HepG2 (cell line): ENCODE results near the gene MRPL36. TPM values are rescaled to one million over a fixed set of nuclear protein-coding genes. Genes with fewer than 3 reads are reported as not detected.

Source experiments
- ARID2 ChIP-seq: sonication (generic); formaldehyde crosslinking; IDR thresholded peaks from 2 replicates; pipeline ENCODE4 v1.8.1; 2022; ENCODE audit warnings: mild to moderate bottlenecking, missing genetic modification reagents, borderline replicate concordance
- HNRNPLL ChIP-seq: fragments of 200-400 bp; formaldehyde crosslinking; IDR thresholded peaks from 2 replicates; pipeline ENCODE4 v1.6.1; 2017; ENCODE audit warnings: mild to moderate bottlenecking, low read depth, low read length; ENCODE audit not compliant: poor library complexity, severe bottlenecking
- KAT8 ChIP-seq: IDR thresholded peaks from 2 replicates; pipeline ENCODE4 v1.6.1; 2016; ENCODE audit warnings: missing genetic modification reagents, missing compliant biosample characterization
- NR2C2 ChIP-seq: sonication (generic); formaldehyde crosslinking; IDR thresholded peaks from 2 replicates; pipeline ENCODE4 v1.4.0; 2020; ENCODE audit warnings: missing genetic modification reagents, mild to moderate bottlenecking, moderate library complexity, borderline replicate concordance
- PCBP1 ChIP-seq: fragments of 200-400 bp; formaldehyde crosslinking; IDR thresholded peaks from 2 replicates; pipeline ENCODE4 v1.6.1; 2017; ENCODE audit warnings: mild to moderate bottlenecking, low read depth, low read length, borderline replicate concordance
- PHF8 ChIP-seq: sonication (generic); formaldehyde crosslinking; IDR thresholded peaks from 2 replicates; pipeline ENCODE4 v1.5.0; 2020; ENCODE audit warnings: missing genetic modification reagents
- YEATS4 ChIP-seq: sonication (generic); formaldehyde crosslinking; IDR thresholded peaks from 2 replicates; pipeline ENCODE4 v1.4.0; 2020; ENCODE audit warnings: missing genetic modification reagents, borderline replicate concordance
- YY1 ChIP-seq: IDR thresholded peaks from 2 replicates; pipeline ENCODE4 v1.6.1; 2011; ENCODE audit warnings: low read length, low read depth, moderate library complexity, mild to moderate bottlenecking; ENCODE audit not compliant: insufficient read depth, insufficient replicate concordance
- ZBTB8A ChIP-seq: sonication (generic); formaldehyde crosslinking; IDR thresholded peaks from 2 replicates; pipeline ENCODE4 v1.4.0; 2020; ENCODE audit warnings: mild to moderate bottlenecking, low read depth, missing genetic modification reagents, borderline replicate concordance
- ZC3H13 ChIP-seq: sonication (generic); formaldehyde crosslinking; IDR thresholded peaks from 2 replicates; pipeline ENCODE4 v1.8.1; 2023; ENCODE audit warnings: mild to moderate bottlenecking, missing genetic modification reagents, moderate library complexity
- ZNF232 ChIP-seq: sonication (generic); formaldehyde crosslinking; IDR thresholded peaks from 2 replicates; pipeline ENCODE4 v1.4.0; 2020; ENCODE audit warnings: missing genetic modification reagents, borderline replicate concordance
- ZNF235 ChIP-seq: sonication (generic); formaldehyde crosslinking; IDR thresholded peaks from 2 replicates; pipeline ENCODE4 v1.8.1; 2023; ENCODE audit warnings: mild to moderate bottlenecking, missing genetic modification reagents, borderline replicate concordance
- ZNF446 ChIP-seq: sonication (generic); formaldehyde crosslinking; IDR thresholded peaks from 2 replicates; pipeline ENCODE4 v1.5.0; 2020; ENCODE audit warnings: mild to moderate bottlenecking, missing genetic modification reagents
- ZNF850 ChIP-seq: sonication (generic); formaldehyde crosslinking; conservative IDR thresholded peaks from 2 replicates; pipeline ENCODE4 v1.9.0; 2021; ENCODE audit warnings: mild to moderate bottlenecking, missing genetic modification reagents
- ZNF879 ChIP-seq: sonication (generic); formaldehyde crosslinking; IDR thresholded peaks from 2 replicates; pipeline ENCODE4 v1.8.1; 2023; ENCODE audit warnings: missing genetic modification reagents
- ZSCAN21 ChIP-seq: sonication (generic); formaldehyde crosslinking; IDR thresholded peaks from 2 replicates; pipeline ENCODE4 v1.8.0; 2022; ENCODE audit warnings: mild to moderate bottlenecking, missing genetic modification reagents, moderate library complexity, borderline replicate concordance
- polyA plus RNA-seq, 8 experiments: library from polyadenylated mRNA; depleted of rRNA in 3 of 8; stranded (reverse) in 7 of 8; unstranded in 1 of 8; fragments of >200 nt; fragmentation: Illumina TruSeq in 4 of 8; extraction: Trizol in 4 of 8; gene quantifications; 2 replicates each; pipeline versions ENCODE4 v1.2.1 to v1.2.3, GENCODE V29; 2011 to 2016; ENCODE audit warnings: low read depth in 4 of 8, missing spikeins in 1 of 8, mixed read lengths in 1 of 8; ENCODE audit not compliant: insufficient read depth in 1 of 8
- total RNA-seq, 5 experiments: library from RNA; depleted of rRNA; stranded (reverse); fragments of >200 nt; fragmentation: Illumina TruSeq; extraction: Trizol; gene quantifications; 2 replicates each; pipeline ENCODE4 v1.2.3, GENCODE V29; 2016; ENCODE audit warnings: low read depth in 1 of 5
- TF ChIP-seq, protein P1 (sequence below): sonication (generic); formaldehyde crosslinking; IDR thresholded peaks from 2 replicates; pipeline ENCODE4 v1.8.1; 2022; ENCODE audit warnings: mild to moderate bottlenecking, missing genetic modification reagents
- TF ChIP-seq, protein P2 (sequence below): IDR thresholded peaks from 2 replicates; pipeline ENCODE4 v1.6.1; 2016; ENCODE audit warnings: missing genetic modification reagents, missing compliant biosample characterization
- TF ChIP-seq, protein P3 (sequence below): sonication (generic); formaldehyde crosslinking; IDR thresholded peaks from 2 replicates; pipeline ENCODE4 v1.4.0; 2020; ENCODE audit warnings: missing genetic modification reagents, low read depth, mild to moderate bottlenecking, borderline replicate concordance
- TF ChIP-seq, protein P4 (sequence below): IDR thresholded peaks from 2 replicates; pipeline ENCODE4 v1.6.1; 2012; ENCODE audit warnings: inconsistent platforms
- TF ChIP-seq, protein P5 (sequence below): IDR thresholded peaks from 2 replicates; pipeline ENCODE4 v1.6.1; 2018; ENCODE audit warnings: missing genetic modification reagents, mild to moderate bottlenecking, missing compliant biosample characterization
- TF ChIP-seq, protein P6 (sequence below): sonication (generic); formaldehyde crosslinking; IDR thresholded peaks from 2 replicates; pipeline ENCODE4 v1.5.0; 2020; ENCODE audit warnings: mild to moderate bottlenecking, missing genetic modification reagents, borderline replicate concordance

The MRPL36 gene
- total and polyA plus RNA-seq, 2 of the 13 experiments (the other 11 are each of a cell fraction or from before 2014, with no cell fraction given), result 71.3 to 113 TPM

DNA sequence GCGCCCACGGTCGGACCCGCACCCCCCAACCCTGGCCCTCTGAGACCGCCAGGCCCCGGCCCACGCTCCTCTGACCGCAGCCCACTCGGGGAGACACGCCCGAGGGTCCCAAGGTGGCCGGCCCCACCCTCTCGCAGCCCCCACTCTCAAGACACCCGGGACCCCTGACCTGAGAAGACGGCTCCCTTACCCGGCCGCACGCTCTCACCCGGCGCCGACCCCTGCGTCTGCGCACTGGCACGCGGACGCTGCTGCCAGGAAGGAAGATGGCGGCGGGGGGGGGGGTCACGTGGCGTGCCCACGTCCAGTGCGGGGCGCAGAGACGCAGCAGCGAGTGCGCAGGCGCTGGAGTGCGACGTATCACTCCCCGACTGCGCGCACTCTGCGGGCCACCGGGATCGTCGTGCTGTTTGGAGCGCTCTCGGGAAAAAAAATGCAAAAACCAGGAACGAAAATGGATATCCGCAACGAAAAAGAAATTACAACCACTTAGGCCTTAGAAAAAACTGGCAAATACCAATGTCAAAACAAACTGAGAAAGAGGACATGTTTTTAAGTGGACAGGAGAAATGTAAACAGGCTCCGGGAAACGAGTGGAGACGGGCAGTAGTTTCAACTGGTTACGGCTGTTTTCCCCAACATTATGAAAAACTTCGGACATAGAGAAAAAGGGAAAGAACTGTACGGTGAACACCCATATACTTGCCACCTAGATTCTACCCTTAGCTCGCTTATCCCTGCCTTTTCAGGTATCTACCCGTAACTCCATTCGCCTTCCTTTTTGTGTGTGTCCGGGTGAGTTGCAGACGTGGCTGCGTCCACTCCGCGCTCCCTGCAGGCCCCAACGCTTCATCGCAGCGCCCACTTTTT lies at the start of gene MRPL36 (continued):
- TF ChIP-seq, protein P1, sequence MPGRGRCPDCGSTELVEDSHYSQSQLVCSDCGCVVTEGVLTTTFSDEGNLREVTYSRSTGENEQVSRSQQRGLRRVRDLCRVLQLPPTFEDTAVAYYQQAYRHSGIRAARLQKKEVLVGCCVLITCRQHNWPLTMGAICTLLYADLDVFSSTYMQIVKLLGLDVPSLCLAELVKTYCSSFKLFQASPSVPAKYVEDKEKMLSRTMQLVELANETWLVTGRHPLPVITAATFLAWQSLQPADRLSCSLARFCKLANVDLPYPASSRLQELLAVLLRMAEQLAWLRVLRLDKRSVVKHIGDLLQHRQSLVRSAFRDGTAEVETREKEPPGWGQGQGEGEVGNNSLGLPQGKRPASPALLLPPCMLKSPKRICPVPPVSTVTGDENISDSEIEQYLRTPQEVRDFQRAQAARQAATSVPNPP (CRISPR knock-in tag), result peak; percentile 82; the same call in 1 of the 2 replicates
- no peak for TF ChIP-seq ZBTB8A
- peak; percentile 26 for TF ChIP-seq ZSCAN21
- no peak for TF ChIP-seq ZNF879 (CRISPR knock-in tag)
- TF ChIP-seq, protein P2, sequence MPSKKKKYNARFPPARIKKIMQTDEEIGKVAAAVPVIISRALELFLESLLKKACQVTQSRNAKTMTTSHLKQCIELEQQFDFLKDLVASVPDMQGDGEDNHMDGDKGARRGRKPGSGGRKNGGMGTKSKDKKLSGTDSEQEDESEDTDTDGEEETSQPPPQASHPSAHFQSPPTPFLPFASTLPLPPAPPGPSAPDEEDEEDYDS (CRISPR knock-in tag), result peak; percentile 48; the same call in 1 of the 2 replicates
- peak; percentile 35; the same call in 1 of the 2 replicates for TF ChIP-seq ZC3H13 (CRISPR knock-in tag)
- TF ChIP-seq, protein P3, sequence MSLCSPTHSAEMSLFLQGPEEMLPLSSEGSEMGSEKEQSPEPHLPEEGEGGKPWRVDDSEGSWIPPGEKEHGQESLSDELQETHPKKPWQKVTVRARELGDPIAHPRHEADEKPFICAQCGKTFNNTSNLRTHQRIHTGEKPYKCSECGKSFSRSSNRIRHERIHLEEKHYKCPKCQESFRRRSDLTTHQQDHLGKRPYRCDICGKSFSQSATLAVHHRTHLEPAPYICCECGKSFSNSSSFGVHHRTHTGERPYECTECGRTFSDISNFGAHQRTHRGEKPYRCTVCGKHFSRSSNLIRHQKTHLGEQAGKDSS, result peak; percentile 79; the same call in 1 of the 2 replicates
- TF ChIP-seq PCBP1, result no peak
- TF ChIP-seq, protein P4, sequence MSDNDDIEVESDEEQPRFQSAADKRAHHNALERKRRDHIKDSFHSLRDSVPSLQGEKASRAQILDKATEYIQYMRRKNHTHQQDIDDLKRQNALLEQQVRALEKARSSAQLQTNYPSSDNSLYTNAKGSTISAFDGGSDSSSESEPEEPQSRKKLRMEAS, result peak; percentile 89
- peak; percentile 83 for TF ChIP-seq KAT8 (CRISPR knock-in tag)
- 0 out of 2 replicates have a peak, but pooled peaks have one; percentile 15 for TF ChIP-seq ZNF235 (CRISPR knock-in tag)
- peak; percentile 41; the same call in 1 of the 2 replicates for TF ChIP-seq ZNF232
- TF ChIP-seq YY1, result peak; percentile 99
- peak; percentile 55 for TF ChIP-seq YEATS4 (CRISPR knock-in tag)
- TF ChIP-seq ZNF446, result peak; percentile 62; the same call in 1 of the 2 replicates
- no peak for TF ChIP-seq ZNF850 (CRISPR knock-in tag)
- TF ChIP-seq, protein P5, sequence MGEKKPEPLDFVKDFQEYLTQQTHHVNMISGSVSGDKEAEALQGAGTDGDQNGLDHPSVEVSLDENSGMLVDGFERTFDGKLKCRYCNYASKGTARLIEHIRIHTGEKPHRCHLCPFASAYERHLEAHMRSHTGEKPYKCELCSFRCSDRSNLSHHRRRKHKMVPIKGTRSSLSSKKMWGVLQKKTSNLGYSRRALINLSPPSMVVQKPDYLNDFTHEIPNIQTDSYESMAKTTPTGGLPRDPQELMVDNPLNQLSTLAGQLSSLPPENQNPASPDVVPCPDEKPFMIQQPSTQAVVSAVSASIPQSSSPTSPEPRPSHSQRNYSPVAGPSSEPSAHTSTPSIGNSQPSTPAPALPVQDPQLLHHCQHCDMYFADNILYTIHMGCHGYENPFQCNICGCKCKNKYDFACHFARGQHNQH, result peak; percentile 43; the same call in 1 of the 2 replicates
- TF ChIP-seq PHF8 (CRISPR knock-in tag), result peak; percentile 84
- TF ChIP-seq HNRNPLL, result peak; percentile 96
- TF ChIP-seq ARID2, result peak; percentile 50; the same call in 1 of the 2 replicates
- peak; percentile 98 for TF ChIP-seq NR2C2
- TF ChIP-seq, protein P6, sequence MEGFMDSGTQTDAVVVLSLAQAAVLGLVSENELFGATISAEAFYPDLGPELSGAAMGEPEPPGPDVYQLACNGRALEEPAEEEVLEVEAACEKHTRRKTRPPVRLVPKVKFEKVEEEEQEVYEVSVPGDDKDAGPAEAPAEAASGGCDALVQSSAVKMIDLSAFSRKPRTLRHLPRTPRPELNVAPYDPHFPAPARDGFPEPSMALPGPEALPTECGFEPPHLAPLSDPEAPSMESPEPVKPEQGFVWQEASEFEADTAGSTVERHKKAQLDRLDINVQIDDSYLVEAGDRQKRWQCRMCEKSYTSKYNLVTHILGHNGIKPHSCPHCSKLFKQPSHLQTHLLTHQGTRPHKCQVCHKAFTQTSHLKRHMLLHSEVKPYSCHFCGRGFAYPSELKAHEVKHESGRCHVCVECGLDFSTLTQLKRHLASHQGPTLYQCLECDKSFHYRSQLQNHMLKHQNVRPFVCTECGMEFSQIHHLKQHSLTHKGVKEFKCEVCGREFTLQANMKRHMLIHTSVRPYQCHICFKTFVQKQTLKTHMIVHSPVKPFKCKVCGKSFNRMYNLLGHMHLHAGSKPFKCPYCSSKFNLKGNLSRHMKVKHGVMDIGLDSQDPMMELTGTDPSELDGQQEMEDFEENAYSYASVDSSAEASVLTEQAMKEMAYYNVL (CRISPR knock-in tag), result peak; percentile 37; the same call in 1 of the 2 replicates
